WTC11 (cell line): ENCODE data around the gene CASKIN1.

Experiments used
- CTCF ChIP-seq: fragments of 200-600 bp; IDR thresholded peaks from 2 replicates; pipeline ENCODE4 v1.8.0; 2022; ENCODE audit warnings: antibody characterized with exemption
- FOXP1 ChIP-seq: sonication (generic); formaldehyde crosslinking; IDR thresholded peaks from 2 replicates; pipeline ENCODE4 v1.8.0; 2022; ENCODE audit warnings: missing genetic modification reagents, mild to moderate bottlenecking, moderate library complexity, borderline replicate concordance
- MLX ChIP-seq: sonication (generic); formaldehyde crosslinking; IDR thresholded peaks from 2 replicates; pipeline ENCODE4 v1.8.1; 2023; ENCODE audit warnings: mild to moderate bottlenecking, missing genetic modification reagents, moderate library complexity
- SOX15 ChIP-seq: fragments of 250-450 bp; sonication (Bioruptor Pico); IDR thresholded peaks from 2 replicates; pipeline ENCODE4 v1.9.0; 2021; ENCODE audit warnings: mild to moderate bottlenecking
- ZNF263 ChIP-seq: sonication (generic); formaldehyde crosslinking; IDR thresholded peaks from 2 replicates; pipeline ENCODE4 v1.8.1; 2022; ENCODE audit warnings: low read depth, mild to moderate bottlenecking, moderate library complexity, missing genetic modification reagents
- ZNF416 ChIP-seq: fragments of 250-450 bp; sonication (Bioruptor Pico); IDR thresholded peaks from 2 replicates; pipeline ENCODE4 v1.9.0; 2021; ENCODE audit warnings: mild to moderate bottlenecking, inconsistent platforms

GRCh38 chr16:2160915-2161551 is 35.4 kb downstream of the CASKIN1 start:
- TF ChIP-seq SOX15 (CRISPR knock-in tag) (no peak), CTCF (no peak), ZNF263 (CRISPR knock-in tag) (no peak), ZNF416 (no peak), FOXP1 (no peak), MLX (CRISPR knock-in tag) (no peak)
